ENCODE measurements around the gene TMEM131L.
"Not testable (repeated sequence)": the region's sequence is repeated elsewhere in the genome, so short reads cannot be mapped to it uniquely, and the experiment has no call there.

TMEM131L gene

GRCh38 chr4:153449338-153449737, 16.8 kb upstream of the TMEM131L start:
- no peak for DNase-seq (ENCODE audit: low read depth)

- no peak for DNase-seq (ENCODE audit: low read depth)
Measured at GRCh38 chr4:153450544-153450917, 15.6 kb upstream of the TMEM131L start.

- not testable (repeated sequence) for DNase-seq (ENCODE audit: low read depth)
Measured at GRCh38 chr4:153451145-153451544, 15.0 kb upstream of the TMEM131L start.

- no peak for DNase-seq (ENCODE audit: low read depth)
Measured at GRCh38 chr4:153451911-153452657, 14.1 kb upstream of the TMEM131L start.

- no peak for DNase-seq (ENCODE audit: low read depth)
Measured at GRCh38 chr4:153452658-153453378, 13.3 kb upstream of the TMEM131L start.

- no peak for DNase-seq (ENCODE audit: low read depth)
Measured at GRCh38 chr4:153453402-153453801, 12.8 kb upstream of the TMEM131L start.

GRCh38 chr4:153458969-153459368, 7.2 kb upstream of the TMEM131L start:
- no peak for DNase-seq (ENCODE audit: low read depth)

- not testable (repeated sequence) for DNase-seq (ENCODE audit: low read depth)
Measured at GRCh38 chr4:153461549-153461948, 4.6 kb upstream of the TMEM131L start.

- DNase-seq (ENCODE audit: low read depth) = no peak
Measured at GRCh38 chr4:153464068-153464467, 2.1 kb upstream of the TMEM131L start.

- DNase-seq (ENCODE audit: low read depth) = no peak
Measured at GRCh38 chr4:153465140-153465539, 1.0 kb upstream of the TMEM131L start.

- DNase-seq (ENCODE audit: low read depth) = no peak
Measured at GRCh38 chr4:153465615-153466080, 512 bp upstream of the TMEM131L start.

GRCh38 chr4:153466949-153467896, 1.1 kb downstream of the TMEM131L start:
- DNase-seq (ENCODE audit: low read depth) = no peak

GRCh38 chr4:153467897-153468262, 1.7 kb downstream of the TMEM131L start:
- no peak for DNase-seq (ENCODE audit: low read depth)

GRCh38 chr4:153468587-153468986, 2.4 kb downstream of the TMEM131L start:
- DNase-seq (ENCODE audit: low read depth) = no peak

- DNase-seq (ENCODE audit: low read depth) = no peak
Measured at GRCh38 chr4:153469031-153469430, 2.9 kb downstream of the TMEM131L start.

- DNase-seq (ENCODE audit: low read depth) = not testable (repeated sequence)
Measured at GRCh38 chr4:153471071-153471697, 5.0 kb downstream of the TMEM131L start.

GRCh38 chr4:153471698-153472093, 5.5 kb downstream of the TMEM131L start:
- no peak for DNase-seq (ENCODE audit: low read depth)

GRCh38 chr4:153472122-153473037, 6.2 kb downstream of the TMEM131L start:
- no peak for DNase-seq (ENCODE audit: low read depth)

GRCh38 chr4:153474251-153474650, 8.1 kb downstream of the TMEM131L start:
- DNase-seq (ENCODE audit: low read depth) = no peak

GRCh38 chr4:153476829-153477574, 10.8 kb downstream of the TMEM131L start:
- no peak for DNase-seq (ENCODE audit: low read depth)

Measured in activated T-helper 1 cell treated with Interleukin-2 at 50 U/mL for 16 hours (primary cell).